IMR-90 (cell line): ENCODE measurements around the gene TTC39C.

ENCODE experiments used
- CEBPB ChIP-seq: IDR thresholded peaks from 2 replicates; pipeline ENCODE4 v1.6.1; 2012; ENCODE audit warnings: low read depth, low read length, improper control_type of control experiment
- CTCF ChIP-seq: conservative IDR thresholded peaks from 2 replicates; pipeline ENCODE4 v1.5.1; 2012; ENCODE audit warnings: mild to moderate bottlenecking, low read depth, low read length, improper control_type of control experiment

GRCh38 chr18:23981369-23981980 is 33.1 kb upstream of the TTC39C start:
- TF ChIP-seq CTCF: no peak
- no peak for TF ChIP-seq CEBPB
